GM18951 (cell line): ENCODE results near the gene MEGF8.

Source experiments
- POLR2A ChIP-seq: IDR thresholded peaks from 4 replicates; pipeline ENCODE4 v1.6.1; 2011; ENCODE audit warnings: mild to moderate bottlenecking; ENCODE audit not compliant: insufficient read length, insufficient read depth; ENCODE audit errors: extremely low read depth
- in situ Hi-C: fragments of 300-500 bp; cut with MboI; formaldehyde crosslinking; loops from one replicate; pipeline ENCODE4 v1.12.0; 2022; ENCODE audit warnings: low sequenced_read_pairs, mixed read lengths, inconsistent platforms; ENCODE audit not compliant: unreplicated experiment

The MEGF8 gene

DNA sequence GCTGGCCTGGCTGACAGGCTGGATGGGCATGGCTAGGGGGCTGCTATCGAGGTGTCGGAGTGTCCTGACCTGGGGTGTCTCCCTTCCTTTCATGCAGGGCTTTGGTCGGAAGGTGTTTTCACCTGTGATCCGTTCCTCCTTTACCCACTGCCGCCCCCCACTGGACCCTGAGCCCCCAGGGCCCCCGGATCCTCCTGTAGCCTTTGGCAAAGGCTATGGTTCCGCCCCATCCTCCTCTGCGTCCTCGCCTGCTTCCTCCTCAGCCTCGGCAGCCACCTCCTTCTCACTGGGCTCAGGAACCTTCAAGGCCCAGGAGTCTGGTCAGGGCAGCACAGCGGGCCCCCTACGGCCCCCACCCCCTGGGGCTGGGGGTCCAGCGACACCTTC is 35.3 kb upstream of the MEGF8 start:
- no peak for TF ChIP-seq POLR2A
- in situ Hi-C loops, result loop anchor here (25.0 kb wide), 1 partner anchor 178 kb away; no protein-coding TSS in a partner anchor

DNA sequence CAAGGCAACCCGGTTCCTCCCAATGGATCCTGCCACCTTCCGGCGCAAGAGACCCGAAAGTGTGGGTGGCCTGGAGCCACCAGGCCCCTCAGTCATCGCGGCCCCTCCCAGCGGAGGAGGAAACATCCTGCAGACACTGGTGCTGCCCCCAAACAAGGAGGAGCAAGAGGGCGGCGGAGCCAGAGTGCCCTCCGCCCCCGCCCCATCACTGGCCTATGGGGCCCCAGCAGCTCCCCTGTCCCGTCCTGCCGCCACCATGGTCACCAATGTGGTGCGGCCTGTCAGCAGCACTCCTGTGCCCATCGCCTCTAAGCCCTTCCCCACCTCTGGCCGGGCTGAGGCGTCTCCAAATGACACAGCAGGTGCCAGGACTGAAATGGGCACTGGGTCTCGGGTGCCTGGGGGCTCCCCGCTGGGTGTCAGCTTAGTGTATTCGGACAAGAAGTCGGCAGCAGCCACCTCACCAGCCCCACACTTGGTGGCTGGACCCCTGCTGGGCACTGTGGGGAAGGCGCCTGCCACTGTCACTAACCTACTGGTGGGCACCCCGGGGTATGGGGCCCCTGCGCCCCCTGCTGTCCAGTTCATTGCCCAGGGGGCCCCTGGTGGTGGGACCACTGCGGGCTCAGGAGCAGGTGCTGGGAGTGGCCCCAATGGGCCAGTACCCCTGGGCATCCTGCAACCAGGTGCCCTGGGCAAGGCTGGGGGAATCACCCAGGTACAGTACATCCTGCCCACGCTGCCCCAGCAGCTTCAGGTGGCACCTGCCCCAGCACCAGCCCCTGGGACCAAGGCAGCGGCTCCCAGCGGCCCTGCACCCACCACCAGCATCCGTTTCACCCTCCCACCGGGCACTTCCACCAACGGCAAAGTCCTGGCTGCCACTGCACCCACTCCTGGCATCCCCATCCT is 34.7 kb upstream of the MEGF8 start:
- TF ChIP-seq POLR2A, result no peak
- in situ Hi-C loops, result loop anchor here (25.0 kb wide), 1 partner anchor 178 kb away; no protein-coding TSS in a partner anchor

DNA sequence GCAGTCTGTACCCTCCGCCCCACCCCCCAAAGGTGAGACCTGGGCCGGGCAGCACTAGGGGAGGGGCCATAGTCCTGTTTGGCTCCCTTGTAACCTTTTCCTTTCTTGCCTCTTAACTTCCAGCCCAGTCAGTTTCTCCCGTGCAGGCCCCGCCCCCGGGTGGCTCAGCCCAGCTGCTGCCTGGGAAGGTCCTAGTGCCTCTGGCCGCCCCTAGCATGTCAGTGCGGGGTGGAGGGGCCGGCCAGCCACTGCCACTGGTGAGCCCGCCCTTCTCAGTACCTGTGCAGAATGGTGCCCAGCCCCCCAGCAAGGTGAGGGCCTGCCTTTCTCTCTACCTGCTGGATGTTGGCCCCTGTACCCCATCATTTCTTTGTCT is 34.0 kb upstream of the MEGF8 start:
- in situ Hi-C loops, result loop anchor here (25.0 kb wide), 1 partner anchor 179 kb away; no protein-coding TSS in a partner anchor
- TF ChIP-seq POLR2A, result no peak

DNA sequence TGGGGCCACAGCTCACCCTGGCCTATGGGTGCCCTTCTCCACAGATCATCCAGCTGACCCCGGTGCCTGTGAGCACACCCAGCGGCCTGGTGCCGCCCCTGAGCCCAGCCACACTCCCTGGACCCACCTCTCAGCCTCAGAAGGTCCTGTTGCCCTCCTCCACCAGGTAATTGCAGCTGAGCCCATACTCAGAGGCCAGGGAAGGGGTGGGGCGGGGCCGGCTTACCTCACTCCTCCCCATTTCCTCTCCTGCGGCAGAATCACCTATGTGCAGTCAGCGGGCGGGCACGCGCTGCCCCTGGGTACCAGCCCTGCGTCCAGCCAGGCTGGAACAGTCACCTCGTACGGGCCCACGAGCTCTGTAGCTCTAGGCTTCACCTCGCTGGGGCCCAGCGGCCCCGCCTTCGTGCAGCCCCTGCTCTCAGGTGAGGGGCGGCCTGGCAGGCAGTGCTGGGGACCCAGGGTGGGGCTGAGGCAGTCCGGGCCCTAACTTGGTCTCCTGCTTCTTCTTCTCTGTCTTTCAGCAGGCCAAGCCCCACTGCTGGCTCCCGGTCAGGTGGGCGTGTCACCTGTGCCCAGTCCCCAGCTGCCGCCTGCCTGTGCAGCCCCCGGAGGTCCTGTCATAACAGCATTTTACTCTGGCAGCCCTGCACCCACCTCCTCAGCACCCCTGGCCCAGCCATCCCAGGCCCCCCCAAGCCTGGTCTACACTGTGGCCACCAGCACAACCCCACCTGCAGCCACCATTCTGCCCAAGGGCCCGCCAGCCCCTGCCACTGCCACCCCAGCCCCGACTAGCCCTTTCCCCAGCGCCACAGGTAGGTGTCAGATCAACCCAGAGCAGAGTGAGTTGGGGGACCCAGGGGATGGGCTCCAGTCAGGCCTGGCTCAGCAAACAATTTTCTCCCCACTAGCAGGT is 33.1 kb upstream of the MEGF8 start:
- TF ChIP-seq POLR2A, result no peak
- in situ Hi-C loops, result loop anchor here (25.0 kb wide), 1 partner anchor 180 kb away; no protein-coding TSS in a partner anchor

DNA sequence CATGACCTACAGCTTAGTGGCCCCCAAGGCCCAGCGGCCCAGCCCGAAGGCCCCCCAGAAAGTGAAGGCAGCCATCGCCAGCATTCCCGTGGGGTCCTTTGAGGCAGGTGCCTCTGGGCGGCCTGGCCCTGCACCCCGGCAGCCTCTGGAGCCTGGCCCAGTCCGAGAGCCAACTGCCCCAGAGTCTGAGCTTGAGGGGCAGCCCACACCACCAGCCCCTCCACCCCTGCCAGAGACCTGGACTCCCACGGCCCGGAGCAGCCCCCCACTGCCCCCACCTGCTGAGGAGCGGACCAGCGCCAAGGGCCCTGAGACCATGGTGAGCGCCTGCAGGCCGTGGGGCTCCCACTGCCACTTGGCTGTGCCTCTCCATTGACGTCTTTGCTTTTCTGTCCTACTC is 32.5 kb upstream of the MEGF8 start:
- TF ChIP-seq POLR2A, result no peak
- in situ Hi-C loops, result loop anchor here (25.0 kb wide), 1 partner anchor 181 kb away; no protein-coding TSS in a partner anchor

DNA sequence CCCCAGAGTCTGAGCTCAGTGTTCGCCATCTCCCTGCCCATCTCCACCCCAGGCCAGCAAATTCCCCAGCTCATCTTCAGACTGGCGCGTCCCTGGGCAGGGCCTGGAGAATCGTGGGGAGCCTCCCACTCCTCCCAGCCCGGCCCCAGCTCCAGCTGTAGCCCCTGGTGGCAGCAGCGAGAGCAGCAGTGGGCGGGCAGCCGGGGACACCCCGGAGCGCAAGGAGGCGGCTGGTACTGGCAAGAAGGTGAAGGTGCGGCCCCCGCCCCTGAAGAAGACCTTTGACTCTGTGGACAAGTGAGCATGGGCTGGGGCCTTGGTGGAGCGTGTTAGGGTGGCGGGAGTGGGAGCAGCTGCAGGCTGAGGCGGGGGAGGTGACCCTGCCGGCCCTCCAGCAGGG is 31.9 kb upstream of the MEGF8 start:
- in situ Hi-C loops, result loop anchor here (25.0 kb wide), 1 partner anchor 181 kb away; no protein-coding TSS in a partner anchor
- TF ChIP-seq POLR2A, result no peak

DNA sequence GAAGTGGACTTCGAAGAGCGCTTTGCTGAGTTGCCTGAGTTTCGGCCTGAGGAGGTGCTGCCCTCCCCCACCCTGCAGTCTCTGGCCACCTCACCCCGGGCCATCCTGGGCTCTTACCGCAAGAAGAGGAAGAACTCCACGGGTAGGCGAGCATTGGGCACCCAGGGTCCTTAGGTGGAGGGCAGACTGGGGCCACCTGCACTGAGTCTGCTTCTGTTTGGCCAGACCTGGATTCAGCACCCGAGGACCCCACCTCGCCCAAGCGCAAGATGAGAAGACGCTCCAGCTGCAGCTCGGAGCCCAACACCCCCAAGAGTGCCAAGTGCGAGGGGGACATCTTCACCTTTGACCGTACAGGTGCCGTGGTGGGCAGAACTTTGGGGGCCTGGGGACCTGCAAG is 31.5 kb upstream of the MEGF8 start:
- no peak for TF ChIP-seq POLR2A
- in situ Hi-C loops, result loop anchor here (25.0 kb wide), 1 partner anchor 182 kb away; no protein-coding TSS in a partner anchor

DNA sequence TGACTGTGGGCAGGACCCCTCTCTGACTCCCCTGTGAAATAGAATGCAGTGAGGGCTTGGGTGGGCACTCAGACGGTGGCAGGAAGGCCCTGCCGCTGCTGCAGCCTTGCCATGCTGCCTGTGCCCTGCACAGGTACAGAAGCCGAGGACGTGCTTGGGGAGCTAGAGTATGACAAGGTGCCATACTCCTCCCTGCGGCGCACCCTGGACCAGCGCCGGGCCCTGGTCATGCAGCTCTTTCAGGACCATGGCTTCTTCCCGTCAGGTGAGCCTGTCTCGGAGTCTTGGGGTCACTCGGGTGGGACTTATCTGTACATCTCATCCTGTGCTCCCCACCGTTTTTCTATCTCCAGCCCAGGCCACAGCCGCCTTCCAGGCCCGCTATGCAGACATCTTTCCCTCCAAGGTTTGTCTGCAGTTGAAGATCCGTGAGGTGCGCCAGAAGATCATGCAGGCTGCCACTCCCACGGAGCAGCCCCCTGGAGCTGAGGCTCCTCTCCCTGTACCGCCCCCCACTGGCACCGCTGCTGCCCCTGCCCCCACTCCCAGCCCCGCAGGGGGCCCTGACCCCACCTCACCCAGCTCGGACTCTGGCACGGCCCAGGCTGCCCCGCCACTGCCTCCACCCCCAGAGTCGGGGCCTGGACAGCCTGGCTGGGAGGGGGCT is 30.8 kb upstream of the MEGF8 start:
- in situ Hi-C loops, result loop anchor here (25.0 kb wide), 1 partner anchor 182 kb away; no protein-coding TSS in a partner anchor
- TF ChIP-seq POLR2A, result no peak

DNA sequence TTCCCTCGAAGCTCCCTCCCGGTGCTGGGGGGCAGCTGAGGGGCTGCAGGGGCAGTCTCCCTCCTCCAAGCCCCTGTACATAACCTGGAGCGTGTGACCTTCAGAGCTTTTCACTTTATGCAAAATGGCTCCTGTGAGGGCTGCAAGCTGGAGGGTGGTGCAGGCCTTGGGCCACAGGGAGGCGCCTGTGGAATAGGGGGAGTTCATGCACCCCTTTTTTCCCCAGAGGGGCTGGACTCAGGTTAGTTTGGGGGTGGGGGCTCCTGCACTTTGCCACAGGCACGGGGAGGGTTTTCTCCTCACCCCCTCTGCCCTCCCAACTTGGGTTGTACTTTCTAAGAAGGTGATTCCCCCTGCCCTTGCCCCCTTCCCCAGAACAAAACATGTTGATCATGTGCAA is 30.1 kb upstream of the MEGF8 start:
- no peak for TF ChIP-seq POLR2A
- in situ Hi-C loops, result loop anchor here (25.0 kb wide), 1 partner anchor 183 kb away; no protein-coding TSS in a partner anchor

DNA sequence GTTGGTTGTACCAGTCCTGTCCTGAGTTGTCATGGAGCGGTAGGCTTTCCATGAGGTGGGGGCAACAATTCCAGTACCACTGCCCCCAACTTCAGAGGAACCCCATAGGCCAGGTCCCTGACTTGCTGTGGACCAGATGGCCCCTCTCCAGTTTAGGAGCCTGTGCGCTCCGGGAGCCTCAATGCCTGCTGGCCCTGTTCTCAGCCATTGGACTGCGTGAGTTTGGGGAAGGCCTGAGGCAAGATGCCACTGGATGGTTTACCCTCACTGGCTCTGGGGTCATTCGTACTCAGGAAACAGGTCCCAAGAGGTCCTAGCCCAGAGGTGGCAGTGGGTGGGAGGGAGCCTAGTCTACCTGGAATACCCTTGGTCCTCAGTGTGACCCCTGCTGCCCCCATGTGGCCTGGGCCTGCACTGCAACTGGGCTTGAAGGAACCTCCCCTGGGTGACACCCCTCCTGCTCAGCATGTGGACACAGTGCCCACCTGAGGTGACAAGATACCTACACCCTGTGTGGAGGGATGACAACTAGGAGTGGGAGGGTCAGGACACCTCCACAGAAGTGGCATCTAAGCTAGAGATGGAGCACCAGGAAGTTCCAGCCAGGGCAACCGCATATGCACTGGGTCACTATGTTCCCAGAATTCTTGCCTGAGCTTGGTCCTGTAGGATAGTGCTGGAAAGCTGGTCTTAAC is 29.5 kb upstream of the MEGF8 start:
- in situ Hi-C loops, result loop anchor here (25.0 kb wide), 1 partner anchor 184 kb away; no protein-coding TSS in a partner anchor
- no peak for TF ChIP-seq POLR2A

DNA sequence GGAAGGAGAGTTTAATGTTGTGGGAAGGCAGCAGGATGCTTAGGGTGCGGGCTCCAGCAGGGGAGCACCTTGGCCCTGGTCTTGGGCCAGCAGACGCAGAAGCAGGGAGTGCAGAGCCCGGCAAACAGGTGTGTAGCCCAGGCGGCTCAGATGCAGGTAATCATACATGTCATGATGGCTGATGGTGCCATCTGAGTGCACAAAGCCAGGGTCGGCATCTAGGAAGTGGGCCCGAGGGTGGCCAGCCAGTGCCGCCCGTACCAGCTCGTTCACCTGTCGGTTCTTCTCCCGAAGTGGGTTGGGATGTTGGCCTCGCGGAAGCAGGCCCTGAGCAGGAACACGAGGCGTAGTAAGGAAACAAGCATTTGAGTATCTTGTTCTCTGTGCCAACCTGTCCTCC is 28.4 kb upstream of the MEGF8 start:
- in situ Hi-C loops, result loop anchor here (25.0 kb wide), 1 partner anchor 185 kb away; no protein-coding TSS in a partner anchor
- no peak for TF ChIP-seq POLR2A

DNA sequence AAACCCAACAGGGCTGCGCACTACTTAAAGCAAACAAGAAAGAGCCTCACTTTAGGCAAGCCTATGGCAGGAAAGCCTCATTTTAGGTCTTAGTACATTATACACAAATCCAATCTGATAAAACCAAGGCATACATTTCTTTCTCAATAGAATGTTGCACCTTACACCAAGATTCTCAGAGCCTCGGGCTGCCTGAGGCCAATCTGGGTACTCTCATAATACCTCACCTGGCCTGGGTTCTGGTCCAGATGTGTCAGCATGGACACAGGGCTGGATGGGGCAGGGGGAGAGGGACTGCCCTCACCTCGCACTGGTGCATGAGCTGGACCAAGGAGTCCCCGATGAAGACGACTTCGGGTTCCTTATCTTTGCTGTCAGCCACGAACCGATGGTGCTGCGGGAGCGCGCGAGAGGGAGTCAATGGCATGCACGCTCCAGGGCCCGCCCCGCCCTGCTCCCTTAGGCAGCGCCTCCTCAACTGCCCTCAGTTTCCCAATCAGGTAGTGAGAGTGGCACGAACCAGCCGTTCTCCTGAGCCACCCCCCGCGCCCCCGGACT is 23.7 kb upstream of the MEGF8 start, which contains the start of gene PRR19:
TSS of gene PRR19 (plus strand) at position 487 of the 558 bp plus-strand sequence. CDS start 7,453 bp downstream, outside the sequence.
- no peak for TF ChIP-seq POLR2A
- in situ Hi-C loops, result no loop called here

DNA sequence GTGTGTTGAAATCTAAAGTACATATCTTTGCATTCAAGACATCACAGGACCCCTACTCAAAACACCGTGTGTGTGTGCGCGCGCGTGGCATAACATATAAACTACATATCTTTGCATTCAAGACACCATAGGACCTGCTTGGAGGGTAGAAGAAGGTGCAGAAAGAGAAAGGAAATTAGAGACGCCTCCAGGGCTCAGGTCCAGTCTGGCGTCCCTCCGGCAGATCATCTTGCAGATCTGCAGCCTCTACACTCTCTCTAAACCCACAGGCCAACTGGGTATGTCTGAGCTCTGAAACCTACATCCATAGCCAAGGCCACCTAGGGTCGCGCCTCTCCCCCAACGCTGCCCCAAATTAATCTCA is 22.4 kb upstream of the MEGF8 start:
- in situ Hi-C loops, result no loop called here
- TF ChIP-seq POLR2A, result no peak
